Thyroid gland (tissue), 4 donors: ENCODE measurements around the gene RPLP1.

Source experiments
- POLR2A ChIP-seq, 2 donors: fragments of 450-650 bp; IDR thresholded peaks; one replicate each; pipeline ENCODE4 v1.6.1; 2017; ENCODE audit warnings: antibody characterized with exemption in 2 of 2, mild to moderate bottlenecking in 2 of 2, moderate library complexity in 1 of 2
- TF ChIP-seq, protein P1 (sequence below), 6 experiments: fragments of 200-600 bp in 3 of 6; fragments of 450-650 bp in 3 of 6; sonication (generic) in 3 of 6; IDR thresholded peaks; one replicate each; pipeline ENCODE4 v1.5.1; 2016 to 2019; ENCODE audit warnings: antibody characterized with exemption in 6 of 6, mild to moderate bottlenecking in 2 of 6, inconsistent platforms in 1 of 6, moderate library complexity in 1 of 6

DNA sequence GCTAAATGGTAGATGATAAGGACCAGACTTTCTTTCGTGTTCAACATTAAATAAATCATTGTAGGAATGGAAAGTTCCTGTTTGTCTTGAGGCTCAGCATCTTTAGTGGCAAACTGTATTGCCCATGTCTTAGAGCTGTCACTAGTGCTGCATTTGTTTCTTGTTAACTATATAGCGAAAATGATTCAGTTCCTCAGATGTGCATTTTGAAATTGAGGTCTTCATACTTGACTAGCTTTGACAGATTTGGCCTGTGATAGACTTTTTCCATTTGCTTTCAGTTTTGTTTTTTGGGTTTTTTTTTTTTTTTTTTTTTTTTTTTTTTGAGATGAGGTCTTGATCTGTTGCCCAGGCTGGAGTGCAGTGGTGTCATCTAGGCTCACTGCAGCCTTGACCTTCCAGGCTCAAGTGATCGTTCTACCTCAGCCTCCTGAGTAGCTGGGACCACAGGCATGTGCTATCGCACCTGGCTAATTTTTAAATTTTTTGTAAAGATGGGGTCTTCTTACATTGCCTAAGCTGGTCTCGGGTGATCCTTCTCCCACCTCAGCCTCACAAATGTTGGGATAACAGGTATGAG, 9.5 kb upstream of the RPLP1 start:
- TF ChIP-seq, protein P1, sequence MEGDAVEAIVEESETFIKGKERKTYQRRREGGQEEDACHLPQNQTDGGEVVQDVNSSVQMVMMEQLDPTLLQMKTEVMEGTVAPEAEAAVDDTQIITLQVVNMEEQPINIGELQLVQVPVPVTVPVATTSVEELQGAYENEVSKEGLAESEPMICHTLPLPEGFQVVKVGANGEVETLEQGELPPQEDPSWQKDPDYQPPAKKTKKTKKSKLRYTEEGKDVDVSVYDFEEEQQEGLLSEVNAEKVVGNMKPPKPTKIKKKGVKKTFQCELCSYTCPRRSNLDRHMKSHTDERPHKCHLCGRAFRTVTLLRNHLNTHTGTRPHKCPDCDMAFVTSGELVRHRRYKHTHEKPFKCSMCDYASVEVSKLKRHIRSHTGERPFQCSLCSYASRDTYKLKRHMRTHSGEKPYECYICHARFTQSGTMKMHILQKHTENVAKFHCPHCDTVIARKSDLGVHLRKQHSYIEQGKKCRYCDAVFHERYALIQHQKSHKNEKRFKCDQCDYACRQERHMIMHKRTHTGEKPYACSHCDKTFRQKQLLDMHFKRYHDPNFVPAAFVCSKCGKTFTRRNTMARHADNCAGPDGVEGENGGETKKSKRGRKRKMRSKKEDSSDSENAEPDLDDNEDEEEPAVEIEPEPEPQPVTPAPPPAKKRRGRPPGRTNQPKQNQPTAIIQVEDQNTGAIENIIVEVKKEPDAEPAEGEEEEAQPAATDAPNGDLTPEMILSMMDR (IDR thresholded peaks at IDR 0.05) = no peak
- TF ChIP-seq POLR2A (IDR thresholded peaks at IDR 0.05) = no peak
